HepG2 (cell line): ENCODE data around the gene EMC9. TPM values are rescaled to one million over a fixed set of nuclear protein-coding genes. Genes with fewer than 3 reads are reported as not detected.

Experiments used
- BCLAF1 ChIP-seq: fragments of 450-650 bp; IDR thresholded peaks from 2 replicates; pipeline ENCODE4 v1.6.1; 2017; ENCODE audit warnings: mild to moderate bottlenecking
- MEIS1 ChIP-seq: sonication (generic); formaldehyde crosslinking; IDR thresholded peaks from 2 replicates; pipeline ENCODE4 v1.9.0; 2021; ENCODE audit warnings: mild to moderate bottlenecking, missing genetic modification reagents, moderate library complexity, borderline replicate concordance
- SNAI1 ChIP-seq: sonication (generic); formaldehyde crosslinking; IDR thresholded peaks from 2 replicates; pipeline ENCODE4 v1.5.0; 2020; ENCODE audit warnings: mild to moderate bottlenecking, missing genetic modification reagents, borderline replicate concordance
- SNAPC4 ChIP-seq: sonication (generic); formaldehyde crosslinking; IDR thresholded peaks from 2 replicates; pipeline ENCODE4 v1.4.0; 2020; ENCODE audit warnings: mild to moderate bottlenecking, missing genetic modification reagents
- STAG1 ChIP-seq: sonication (generic); formaldehyde crosslinking; IDR thresholded peaks from 2 replicates; pipeline ENCODE4 v1.4.0; 2020; ENCODE audit warnings: missing genetic modification reagents
- TFDP2 ChIP-seq: sonication (generic); formaldehyde crosslinking; IDR thresholded peaks from 2 replicates; pipeline ENCODE4 v1.4.0; 2020; ENCODE audit warnings: missing genetic modification reagents
- ZBTB20 ChIP-seq: sonication (generic); formaldehyde crosslinking; IDR thresholded peaks from 2 replicates; pipeline ENCODE4 v1.8.1; 2023; ENCODE audit warnings: missing genetic modification reagents, low read depth, mild to moderate bottlenecking, borderline replicate concordance
- ZBTB25 ChIP-seq: IDR thresholded peaks from 2 replicates; pipeline ENCODE4 v1.6.1; 2018; ENCODE audit warnings: missing genetic modification reagents
- ZBTB46 ChIP-seq: sonication (generic); formaldehyde crosslinking; IDR thresholded peaks from 2 replicates; pipeline ENCODE4 v1.4.0; 2020; ENCODE audit warnings: mild to moderate bottlenecking, missing genetic modification reagents, borderline replicate concordance
- ZNF512 ChIP-seq: sonication (generic); formaldehyde crosslinking; IDR thresholded peaks from 2 replicates; pipeline ENCODE4 v1.4.0; 2020; ENCODE audit warnings: mild to moderate bottlenecking, missing genetic modification reagents
- ZNF724P ChIP-seq: sonication (generic); formaldehyde crosslinking; IDR thresholded peaks from 2 replicates; pipeline ENCODE4 v1.8.0; 2022; ENCODE audit warnings: missing genetic modification reagents, borderline replicate concordance
- ZNF781 ChIP-seq: sonication (generic); formaldehyde crosslinking; IDR thresholded peaks from 2 replicates; pipeline ENCODE4 v1.5.1; 2020; ENCODE audit warnings: borderline replicate concordance, mild to moderate bottlenecking, missing genetic modification reagents; ENCODE audit errors: not compliant biosample characterization
- polyA plus RNA-seq, 8 experiments: library from polyadenylated mRNA; depleted of rRNA in 3 of 8; stranded (reverse) in 7 of 8; unstranded in 1 of 8; fragments of >200 nt; fragmentation: Illumina TruSeq in 4 of 8; extraction: Trizol in 4 of 8; gene quantifications; 2 replicates each; pipeline versions ENCODE4 v1.2.1 to v1.2.3, GENCODE V29; 2011 to 2016; ENCODE audit warnings: low read depth in 4 of 8, missing spikeins in 1 of 8, mixed read lengths in 1 of 8; ENCODE audit not compliant: insufficient read depth in 1 of 8
- total RNA-seq, 5 experiments: library from RNA; depleted of rRNA; stranded (reverse); fragments of >200 nt; fragmentation: Illumina TruSeq; extraction: Trizol; gene quantifications; 2 replicates each; pipeline ENCODE4 v1.2.3, GENCODE V29; 2016; ENCODE audit warnings: low read depth in 1 of 5

EMC9 gene
- total and polyA plus RNA-seq, 2 of the 13 experiments (the other 11 are each of a cell fraction or from before 2014, with no cell fraction given), result 60.5 to 78.7 TPM

- TF ChIP-seq ZBTB20 (CRISPR knock-in tag) (peak; percentile 96), ZNF781 (peak; percentile 97), BCLAF1 (no peak), STAG1 (CRISPR knock-in tag) (peak; percentile 40), ZNF724P (CRISPR knock-in tag) (peak; percentile 52; the same call in 1 of the 2 replicates), SNAI1 (peak; percentile 92; the same call in 1 of the 2 replicates), MEIS1 (peak; percentile 99), ZBTB46 (no peak; the same call in 1 of the 2 replicates), SNAPC4 (CRISPR knock-in tag) (peak; percentile 82), ZNF512 (no peak; the same call in 1 of the 2 replicates), TFDP2 (CRISPR knock-in tag) (peak; percentile 94), ZBTB25 (CRISPR knock-in tag) (peak; percentile 76; the same call in 1 of the 2 replicates)
Observed at GRCh38 chr14:24114532-24115421, 26.6 kb downstream of the EMC9 start, which contains the start of the genes DCAF11 and NRL (continued).
